COLO668 (cell line): Measurements from ENCODE around the gene EEF1AKMT4.
"Not testable (repeated sequence)": the region's sequence is repeated elsewhere in the genome, so short reads cannot be mapped to it uniquely, and the experiment has no call there.

ENCODE experiments used
- DNase-seq: peaks from one replicate; lab custom pipeline; 2025; ENCODE audit not compliant: unreplicated experiment; lab: John Stamatoyannopoulos, UW

EEF1AKMT4 gene

GRCh38 chr3:184259878-184260723 lies 10.6 kb downstream of the EEF1AKMT4 start:
- DNase-seq, result peak; percentile 54

- DNase-seq, result peak; percentile 33
These were observed 11.3 kb downstream of the EEF1AKMT4 start for GRCh38 chr3:184260724-184261269.

- peak; percentile 85 for DNase-seq
These were observed 11.9 kb downstream of the EEF1AKMT4 start, which contains the start of gene CAMK2N2 for GRCh38 chr3:184261270-184261853. TSS of gene CAMK2N2 (minus strand) at chr3:184261553. CDS start at chr3:184261285, 268 bp downstream.

GRCh38 chr3:184261854-184262763 lies 12.6 kb downstream of the EEF1AKMT4 start:
- peak; percentile 68 for DNase-seq

GRCh38 chr3:184262764-184263179 lies 13.3 kb downstream of the EEF1AKMT4 start:
- DNase-seq, result no peak

- not testable (repeated sequence) for DNase-seq
These were observed 17.8 kb downstream of the EEF1AKMT4 start for GRCh38 chr3:184267249-184267648.

GRCh38 chr3:184272269-184272668 lies 22.8 kb downstream of the EEF1AKMT4 start:
- no peak for DNase-seq

GRCh38 chr3:184275381-184275701 lies 25.9 kb downstream of the EEF1AKMT4 start:
- DNase-seq, result no peak

- DNase-seq, result peak; percentile 2
These were observed 26.8 kb downstream of the EEF1AKMT4 start, which contains the start of gene ECE2 for GRCh38 chr3:184275961-184276910. TSS of gene ECE2 (plus strand) at chr3:184276022. CDS start at chr3:184276154, 132 bp downstream.

GRCh38 chr3:184277366-184277765 lies 27.9 kb downstream of the EEF1AKMT4 start:
- no peak for DNase-seq

- DNase-seq, result no peak
These were observed 33.5 kb downstream of the EEF1AKMT4 start for GRCh38 chr3:184282941-184283340.

- no peak for DNase-seq
These were observed 34.2 kb downstream of the EEF1AKMT4 start for GRCh38 chr3:184283681-184284080.

- peak; percentile 48 for DNase-seq
These were observed 35.2 kb downstream of the EEF1AKMT4 start for GRCh38 chr3:184284696-184285095.

- DNase-seq, result peak; percentile 51
These were observed 40.0 kb downstream of the EEF1AKMT4 start for GRCh38 chr3:184289426-184289938.

GRCh38 chr3:184290331-184290730 lies 40.9 kb downstream of the EEF1AKMT4 start:
- DNase-seq, result no peak

- DNase-seq, result no peak
These were observed 41.7 kb downstream of the EEF1AKMT4 start for GRCh38 chr3:184291044-184291737.

- no peak for DNase-seq
These were observed 42.4 kb downstream of the EEF1AKMT4 start for GRCh38 chr3:184291738-184292445.

GRCh38 chr3:184295771-184296170 lies 46.3 kb downstream of the EEF1AKMT4 start:
- DNase-seq, result peak; percentile 23
